ENCODE measurements around the gene TADA2A. TPM values are rescaled to one million over a fixed set of nuclear protein-coding genes. Genes with fewer than 3 reads are reported as not detected.

TADA2A gene
- total RNA-seq, 1 experiment from 2014 or later = 29.4 TPM

GRCh38 chr17:37458805-37459204, 52.1 kb downstream of the TADA2A start:
- Mint-ChIP-seq H3K4me1 (ENCODE audit: low read depth, unreplicated experiment) (no peaks in the 10 kb centered on the region), H3K27ac (ENCODE audit: unreplicated experiment) (no peak overlapping the region), H3K9me3 (ENCODE audit: unreplicated experiment) (no peaks in the 10 kb centered on the region), H3K4me3 (ENCODE audit: unreplicated experiment) (no peak overlapping the region), H3K36me3 (ENCODE audit: insufficient read depth, unreplicated experiment) (peaks cover 12% of the 10 kb centered on the region), H3K27me3 (ENCODE audit: insufficient read depth, unreplicated experiment) (no peaks in the 10 kb centered on the region)
- intact Hi-C loops (cut with micrococcal nuclease; ENCODE audit: unreplicated experiment) = no loop called here
- no TSS peak for BruUV-seq (replicated peaks)
- Histone ChIP-seq H3K9me3 (no peaks in the 10 kb centered on the region), H3K4me3 (ENCODE audit: low read depth, low read length) (no peak overlapping the region), H3K36me3 (ENCODE audit: control insufficient read depth, insufficient read depth, low read length) (no peaks in the 10 kb centered on the region; the same call in 1 of the 2 replicates), H3K4me1 (no peaks in the 10 kb centered on the region), H3K27me3 (replicated peaks; ENCODE audit: control insufficient read depth, insufficient read depth, low read length) (no peaks in the 10 kb centered on the region)
- TF ChIP-seq CTCF (IDR thresholded peaks at IDR 0.05; ENCODE audit: insufficient read depth in 1 of 2, low read depth in 1 of 2, low read length in 1 of 2, severe bottlenecking in 1 of 2, unreplicated experiment in 1 of 2) = no peak
- DNase-seq = no peak
- CTCF ChIA-PET = no interaction called here
- POLR2A ChIA-PET = no interaction called here

GRCh38 chr17:37461668-37462067, 55.0 kb downstream of the TADA2A start:
- no peak overlapping the region for H3K4me3 ChIP-seq (ENCODE audit: low read depth, low read length)
- Mint-ChIP-seq H3K4me1 (ENCODE audit: low read depth, unreplicated experiment) (no peaks in the 10 kb centered on the region), H3K27ac (ENCODE audit: unreplicated experiment) (no peak overlapping the region), H3K4me3 (ENCODE audit: unreplicated experiment) (no peak overlapping the region), H3K27me3 (ENCODE audit: insufficient read depth, unreplicated experiment) (no peaks in the 10 kb centered on the region), H3K9me3 (ENCODE audit: unreplicated experiment) (no peaks in the 10 kb centered on the region), H3K36me3 (ENCODE audit: insufficient read depth, unreplicated experiment) (peaks cover 27% of the 10 kb centered on the region)
- intact Hi-C loops (cut with micrococcal nuclease; ENCODE audit: unreplicated experiment) = no loop called here
- CTCF ChIA-PET = no interaction called here
- DNase-seq = no peak
- H3K9me3 ChIP-seq = no peaks in the 10 kb centered on the region
- no TSS peak for BruUV-seq (replicated peaks)
- no peaks in the 10 kb centered on the region for H3K4me1 ChIP-seq
- POLR2A ChIA-PET = no interaction called here
- no peaks in the 10 kb centered on the region for H3K27me3 ChIP-seq (replicated peaks; ENCODE audit: control insufficient read depth, insufficient read depth, low read length)
- no peaks in the 10 kb centered on the region; the same call in 1 of the 2 replicates for H3K36me3 ChIP-seq (ENCODE audit: control insufficient read depth, insufficient read depth, low read length)
- TF ChIP-seq CTCF (IDR thresholded peaks at IDR 0.05; ENCODE audit: insufficient read depth in 1 of 2, low read depth in 1 of 2, low read length in 1 of 2, severe bottlenecking in 1 of 2, unreplicated experiment in 1 of 2) = no peak

- Mint-ChIP-seq H3K4me1 (ENCODE audit: low read depth, unreplicated experiment) (no peaks in the 10 kb centered on the region), H3K4me3 (ENCODE audit: unreplicated experiment) (no peak overlapping the region), H3K9me3 (ENCODE audit: unreplicated experiment) (no peaks in the 10 kb centered on the region), H3K27ac (ENCODE audit: unreplicated experiment) (no peak overlapping the region), H3K27me3 (ENCODE audit: insufficient read depth, unreplicated experiment) (no peaks in the 10 kb centered on the region), H3K36me3 (ENCODE audit: insufficient read depth, unreplicated experiment) (peaks cover 29% of the 10 kb centered on the region)
- ChIA-PET POLR2A (no interaction called here), CTCF (no interaction called here)
- Histone ChIP-seq H3K4me3 (ENCODE audit: low read depth, low read length) (no peak overlapping the region), H3K36me3 (ENCODE audit: control insufficient read depth, insufficient read depth, low read length) (no peaks in the 10 kb centered on the region; the same call in 1 of the 2 replicates), H3K4me1 (no peaks in the 10 kb centered on the region), H3K27me3 (replicated peaks; ENCODE audit: control insufficient read depth, insufficient read depth, low read length) (no peaks in the 10 kb centered on the region), H3K9me3 (no peaks in the 10 kb centered on the region)
- no peak for TF ChIP-seq CTCF (IDR thresholded peaks at IDR 0.05; ENCODE audit: insufficient read depth in 1 of 2, low read depth in 1 of 2, low read length in 1 of 2, severe bottlenecking in 1 of 2, unreplicated experiment in 1 of 2)
- no peak for DNase-seq
- no TSS peak for BruUV-seq (replicated peaks)
- intact Hi-C loops (cut with micrococcal nuclease; ENCODE audit: unreplicated experiment) = no loop called here
These were observed 55.8 kb downstream of the TADA2A start for GRCh38 chr17:37462492-37462891.
